Prostate gland (tissue), 2 donors: Measurements from ENCODE around the gene HK1.
"Not testable (repeated sequence)": the region's sequence is repeated elsewhere in the genome, so short reads cannot be mapped to it uniquely, and the experiment has no call there.

Experiments
- POLR2A ChIP-seq: fragments of 450-650 bp; IDR thresholded peaks from one replicate; pipeline ENCODE4 v1.6.1; 2016; ENCODE audit warnings: antibody characterized with exemption, mild to moderate bottlenecking
- POLR2AphosphoS5 ChIP-seq: sonication (generic); formaldehyde crosslinking; IDR thresholded peaks from one replicate; pipeline ENCODE4 v1.6.1; 2017; ENCODE audit warnings: antibody characterized with exemption
- TF ChIP-seq, protein P1 (sequence below), 4 experiments: fragments of 200-600 bp in 2 of 4; fragments of 450-650 bp in 2 of 4; sonication (generic) in 2 of 4; IDR thresholded peaks; 1 replicate in 3 of 4; 2 replicates in 1 of 4; pipeline ENCODE4 v1.5.1; 2016 to 2019; ENCODE audit warnings: antibody characterized with exemption in 4 of 4, mild to moderate bottlenecking in 2 of 4, moderate library complexity in 2 of 4

- TF ChIP-seq, protein P1, sequence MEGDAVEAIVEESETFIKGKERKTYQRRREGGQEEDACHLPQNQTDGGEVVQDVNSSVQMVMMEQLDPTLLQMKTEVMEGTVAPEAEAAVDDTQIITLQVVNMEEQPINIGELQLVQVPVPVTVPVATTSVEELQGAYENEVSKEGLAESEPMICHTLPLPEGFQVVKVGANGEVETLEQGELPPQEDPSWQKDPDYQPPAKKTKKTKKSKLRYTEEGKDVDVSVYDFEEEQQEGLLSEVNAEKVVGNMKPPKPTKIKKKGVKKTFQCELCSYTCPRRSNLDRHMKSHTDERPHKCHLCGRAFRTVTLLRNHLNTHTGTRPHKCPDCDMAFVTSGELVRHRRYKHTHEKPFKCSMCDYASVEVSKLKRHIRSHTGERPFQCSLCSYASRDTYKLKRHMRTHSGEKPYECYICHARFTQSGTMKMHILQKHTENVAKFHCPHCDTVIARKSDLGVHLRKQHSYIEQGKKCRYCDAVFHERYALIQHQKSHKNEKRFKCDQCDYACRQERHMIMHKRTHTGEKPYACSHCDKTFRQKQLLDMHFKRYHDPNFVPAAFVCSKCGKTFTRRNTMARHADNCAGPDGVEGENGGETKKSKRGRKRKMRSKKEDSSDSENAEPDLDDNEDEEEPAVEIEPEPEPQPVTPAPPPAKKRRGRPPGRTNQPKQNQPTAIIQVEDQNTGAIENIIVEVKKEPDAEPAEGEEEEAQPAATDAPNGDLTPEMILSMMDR (IDR thresholded peaks at IDR 0.05), result not testable (repeated sequence)
- TF ChIP-seq POLR2AphosphoS5, POLR2A: not testable (repeated sequence)
These were observed 26.9 kb upstream of the HK1 start for GRCh38 chr10:69251417-69251816.
